Measurements from ENCODE around the gene MCHR1. TPM values are rescaled to one million over a fixed set of nuclear protein-coding genes. Genes with fewer than 3 reads are reported as not detected.

MCHR1 gene
- total and polyA plus RNA-seq, 9 of the 15 experiments (the other 6 are each of a cell fraction or from before 2014, with no cell fraction given): 0.03 to 0.50 TPM; not detected in 7

DNA sequence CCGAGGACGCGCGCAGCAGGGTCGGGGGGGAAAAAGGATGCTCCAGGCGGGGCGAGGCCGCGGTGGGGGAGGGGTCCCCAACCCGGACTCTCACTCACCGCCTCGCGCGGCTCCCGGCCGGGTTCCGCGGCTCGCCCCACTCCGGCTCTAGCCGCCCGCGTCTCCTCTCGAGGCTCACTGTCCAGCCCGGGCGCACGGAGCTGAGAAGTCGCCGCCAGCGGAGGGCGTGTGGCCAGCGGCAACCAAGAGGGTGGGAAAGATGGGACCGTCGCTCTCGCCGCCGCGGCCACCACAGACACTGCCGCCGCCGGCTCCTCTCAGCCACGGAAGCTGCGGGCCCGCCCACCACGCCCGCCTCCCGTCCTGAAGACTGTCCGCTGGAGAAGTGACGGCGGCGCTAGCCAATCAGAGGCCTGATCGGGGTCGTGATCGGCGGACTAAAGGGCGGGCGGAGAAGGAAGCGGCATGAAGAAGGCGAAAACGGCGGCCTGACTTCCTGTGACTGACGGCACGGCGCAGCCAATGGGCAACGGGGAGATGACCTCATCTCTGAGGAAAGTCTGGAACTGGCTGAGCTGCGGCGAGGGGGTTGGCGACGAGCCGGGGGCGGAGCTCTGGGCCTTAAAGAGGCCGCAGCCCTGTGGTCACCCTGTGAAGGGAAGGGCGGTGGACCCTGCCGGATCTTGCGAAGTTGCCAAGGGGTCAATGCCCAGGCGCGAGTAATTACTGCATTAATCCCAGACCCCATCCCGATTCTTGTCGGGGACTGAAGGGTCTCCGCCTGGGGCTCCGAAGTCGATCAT, 42.7 kb upstream of the MCHR1 start, which contains the start of gene MRTFA (continued):
- TF ChIP-seq, protein P1, sequence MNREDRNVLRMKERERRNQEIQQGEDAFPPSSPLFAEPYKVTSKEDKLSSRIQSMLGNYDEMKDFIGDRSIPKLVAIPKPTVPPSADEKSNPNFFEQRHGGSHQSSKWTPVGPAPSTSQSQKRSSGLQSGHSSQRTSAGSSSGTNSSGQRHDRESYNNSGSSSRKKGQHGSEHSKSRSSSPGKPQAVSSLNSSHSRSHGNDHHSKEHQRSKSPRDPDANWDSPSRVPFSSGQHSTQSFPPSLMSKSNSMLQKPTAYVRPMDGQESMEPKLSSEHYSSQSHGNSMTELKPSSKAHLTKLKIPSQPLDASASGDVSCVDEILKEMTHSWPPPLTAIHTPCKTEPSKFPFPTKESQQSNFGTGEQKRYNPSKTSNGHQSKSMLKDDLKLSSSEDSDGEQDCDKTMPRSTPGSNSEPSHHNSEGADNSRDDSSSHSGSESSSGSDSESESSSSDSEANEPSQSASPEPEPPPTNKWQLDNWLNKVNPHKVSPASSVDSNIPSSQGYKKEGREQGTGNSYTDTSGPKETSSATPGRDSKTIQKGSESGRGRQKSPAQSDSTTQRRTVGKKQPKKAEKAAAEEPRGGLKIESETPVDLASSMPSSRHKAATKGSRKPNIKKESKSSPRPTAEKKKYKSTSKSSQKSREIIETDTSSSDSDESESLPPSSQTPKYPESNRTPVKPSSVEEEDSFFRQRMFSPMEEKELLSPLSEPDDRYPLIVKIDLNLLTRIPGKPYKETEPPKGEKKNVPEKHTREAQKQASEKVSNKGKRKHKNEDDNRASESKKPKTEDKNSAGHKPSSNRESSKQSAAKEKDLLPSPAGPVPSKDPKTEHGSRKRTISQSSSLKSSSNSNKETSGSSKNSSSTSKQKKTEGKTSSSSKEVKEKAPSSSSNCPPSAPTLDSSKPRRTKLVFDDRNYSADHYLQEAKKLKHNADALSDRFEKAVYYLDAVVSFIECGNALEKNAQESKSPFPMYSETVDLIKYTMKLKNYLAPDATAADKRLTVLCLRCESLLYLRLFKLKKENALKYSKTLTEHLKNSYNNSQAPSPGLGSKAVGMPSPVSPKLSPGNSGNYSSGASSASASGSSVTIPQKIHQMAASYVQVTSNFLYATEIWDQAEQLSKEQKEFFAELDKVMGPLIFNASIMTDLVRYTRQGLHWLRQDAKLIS (CRISPR knock-in tag; IDR thresholded peaks at IDR 0.05): peak; percentile 75; the same call in 1 of the 2 replicates
- TF ChIP-seq, protein P2, sequence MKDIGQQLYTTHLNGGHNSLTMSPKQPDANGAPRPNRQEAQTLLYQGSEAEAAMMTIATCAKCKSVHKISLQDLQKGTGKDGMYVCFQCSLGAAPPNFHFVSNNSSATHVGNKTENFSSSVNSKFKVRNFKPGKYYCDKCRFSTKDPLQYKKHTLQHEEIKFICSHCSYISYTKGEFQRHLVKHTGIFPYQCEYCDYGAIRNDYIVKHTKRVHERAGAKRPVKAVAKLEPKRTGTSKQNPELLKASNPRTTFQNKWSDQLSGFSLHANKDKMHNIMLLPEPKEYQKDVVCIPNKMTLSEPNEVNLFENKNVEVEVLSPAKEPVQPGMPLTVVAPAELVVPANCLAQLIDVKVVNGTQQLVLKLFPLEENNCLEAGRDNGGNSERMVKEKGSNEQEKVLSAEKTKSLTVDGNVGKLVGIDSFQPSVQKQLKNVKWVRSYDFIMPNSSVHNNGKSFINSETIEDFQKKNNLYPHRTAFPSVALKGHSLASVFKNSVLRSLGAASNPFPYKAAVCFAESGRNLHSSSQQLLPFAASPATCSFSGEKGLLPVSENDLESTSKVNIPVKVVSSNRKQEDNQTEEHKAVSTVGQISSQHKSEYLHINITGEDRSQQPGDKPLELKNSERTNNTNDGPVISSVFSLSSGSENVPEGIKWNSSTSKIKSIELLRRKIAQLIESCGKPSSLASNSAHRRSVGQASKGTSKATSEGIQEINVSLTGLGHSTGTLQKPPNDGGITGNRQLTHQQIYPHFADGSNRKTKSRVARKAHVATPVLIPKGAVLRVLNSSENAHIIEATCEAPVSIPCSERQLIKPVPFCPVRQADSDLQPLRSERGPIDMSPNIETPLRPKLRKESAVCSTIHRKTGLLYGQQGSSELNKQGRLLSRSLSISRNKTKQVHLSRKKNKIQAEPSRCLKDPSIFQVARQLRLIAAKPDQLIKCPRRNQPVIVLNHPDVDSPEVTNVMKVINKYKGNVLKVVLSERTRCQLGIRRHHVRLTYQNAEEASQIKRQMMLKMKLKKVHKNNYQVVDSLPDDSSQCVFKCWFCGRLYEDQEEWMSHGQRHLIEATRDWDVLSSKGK (CRISPR knock-in tag; IDR thresholded peaks at IDR 0.05): no peak
- TF ChIP-seq ZBTB7A (IDR thresholded peaks at IDR 0.05; ENCODE audit: borderline replicate concordance, control insufficient read depth, low read depth, low read length) (peak; percentile 56; the same call in 1 of the 2 replicates), CBX1 (IDR thresholded peaks at IDR 0.05; ENCODE audit: low read depth) (no peak), EP400 (IDR thresholded peaks at IDR 0.05) (peak; percentile 26; the same call in 1 of the 2 replicates), CREB1 (IDR thresholded peaks at IDR 0.05) (peak; percentile 58), CREB1 (CRISPR knock-in tag; IDR thresholded peaks at IDR 0.05) (peak; percentile 80)
- TF ChIP-seq, protein P3, sequence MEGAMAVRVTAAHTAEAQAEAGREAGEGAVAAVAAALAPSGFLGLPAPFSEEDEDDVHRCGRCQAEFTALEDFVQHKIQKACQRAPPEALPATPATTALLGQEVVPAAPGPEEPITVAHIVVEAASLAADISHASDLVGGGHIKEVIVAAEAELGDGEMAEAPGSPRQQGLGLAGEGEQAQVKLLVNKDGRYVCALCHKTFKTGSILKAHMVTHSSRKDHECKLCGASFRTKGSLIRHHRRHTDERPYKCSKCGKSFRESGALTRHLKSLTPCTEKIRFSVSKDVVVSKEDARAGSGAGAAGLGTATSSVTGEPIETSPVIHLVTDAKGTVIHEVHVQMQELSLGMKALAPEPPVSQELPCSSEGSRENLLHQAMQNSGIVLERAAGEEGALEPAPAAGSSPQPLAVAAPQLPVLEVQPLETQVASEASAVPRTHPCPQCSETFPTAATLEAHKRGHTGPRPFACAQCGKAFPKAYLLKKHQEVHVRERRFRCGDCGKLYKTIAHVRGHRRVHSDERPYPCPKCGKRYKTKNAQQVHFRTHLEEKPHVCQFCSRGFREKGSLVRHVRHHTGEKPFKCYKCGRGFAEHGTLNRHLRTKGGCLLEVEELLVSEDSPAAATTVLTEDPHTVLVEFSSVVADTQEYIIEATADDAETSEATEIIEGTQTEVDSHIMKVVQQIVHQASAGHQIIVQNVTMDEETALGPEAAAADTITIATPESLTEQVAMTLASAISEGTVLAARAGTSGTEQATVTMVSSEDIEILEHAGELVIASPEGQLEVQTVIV (CRISPR knock-in tag; IDR thresholded peaks at IDR 0.05; ENCODE audit: borderline replicate concordance): no peak
- TF ChIP-seq, protein P4, sequence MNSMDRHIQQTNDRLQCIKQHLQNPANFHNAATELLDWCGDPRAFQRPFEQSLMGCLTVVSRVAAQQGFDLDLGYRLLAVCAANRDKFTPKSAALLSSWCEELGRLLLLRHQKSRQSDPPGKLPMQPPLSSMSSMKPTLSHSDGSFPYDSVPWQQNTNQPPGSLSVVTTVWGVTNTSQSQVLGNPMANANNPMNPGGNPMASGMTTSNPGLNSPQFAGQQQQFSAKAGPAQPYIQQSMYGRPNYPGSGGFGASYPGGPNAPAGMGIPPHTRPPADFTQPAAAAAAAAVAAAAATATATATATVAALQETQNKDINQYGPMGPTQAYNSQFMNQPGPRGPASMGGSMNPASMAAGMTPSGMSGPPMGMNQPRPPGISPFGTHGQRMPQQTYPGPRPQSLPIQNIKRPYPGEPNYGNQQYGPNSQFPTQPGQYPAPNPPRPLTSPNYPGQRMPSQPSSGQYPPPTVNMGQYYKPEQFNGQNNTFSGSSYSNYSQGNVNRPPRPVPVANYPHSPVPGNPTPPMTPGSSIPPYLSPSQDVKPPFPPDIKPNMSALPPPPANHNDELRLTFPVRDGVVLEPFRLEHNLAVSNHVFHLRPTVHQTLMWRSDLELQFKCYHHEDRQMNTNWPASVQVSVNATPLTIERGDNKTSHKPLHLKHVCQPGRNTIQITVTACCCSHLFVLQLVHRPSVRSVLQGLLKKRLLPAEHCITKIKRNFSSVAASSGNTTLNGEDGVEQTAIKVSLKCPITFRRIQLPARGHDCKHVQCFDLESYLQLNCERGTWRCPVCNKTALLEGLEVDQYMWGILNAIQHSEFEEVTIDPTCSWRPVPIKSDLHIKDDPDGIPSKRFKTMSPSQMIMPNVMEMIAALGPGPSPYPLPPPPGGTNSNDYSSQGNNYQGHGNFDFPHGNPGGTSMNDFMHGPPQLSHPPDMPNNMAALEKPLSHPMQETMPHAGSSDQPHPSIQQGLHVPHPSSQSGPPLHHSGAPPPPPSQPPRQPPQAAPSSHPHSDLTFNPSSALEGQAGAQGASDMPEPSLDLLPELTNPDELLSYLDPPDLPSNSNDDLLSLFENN (IDR thresholded peaks at IDR 0.05; ENCODE audit: low read depth in 2 of 2, low read length in 2 of 2): no peak
- TF ChIP-seq, protein P5, sequence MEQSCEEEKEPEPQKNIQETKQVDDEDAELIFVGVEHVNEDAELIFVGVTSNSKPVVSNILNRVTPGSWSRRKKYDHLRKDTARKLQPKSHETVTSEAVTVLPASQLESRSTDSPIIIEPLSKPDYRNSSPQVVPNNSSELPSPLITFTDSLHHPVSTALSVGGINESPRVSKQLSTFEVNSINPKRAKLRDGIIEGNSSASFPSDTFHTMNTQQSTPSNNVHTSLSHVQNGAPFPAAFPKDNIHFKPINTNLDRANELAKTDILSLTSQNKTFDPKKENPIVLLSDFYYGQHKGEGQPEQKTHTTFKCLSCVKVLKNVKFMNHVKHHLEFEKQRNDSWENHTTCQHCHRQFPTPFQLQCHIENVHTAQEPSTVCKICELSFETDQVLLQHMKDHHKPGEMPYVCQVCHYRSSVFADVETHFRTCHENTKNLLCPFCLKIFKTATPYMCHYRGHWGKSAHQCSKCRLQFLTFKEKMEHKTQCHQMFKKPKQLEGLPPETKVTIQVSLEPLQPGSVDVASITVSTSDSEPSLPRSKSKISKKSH (CRISPR knock-in tag; IDR thresholded peaks at IDR 0.05): no peak

Measured in K562 (cell line).